HepG2 (cell line): ENCODE measurements around the gene KCND3.

ENCODE experiments used
- MYC ChIP-seq: sonication (generic); formaldehyde crosslinking; IDR thresholded peaks from 2 replicates; pipeline ENCODE4 v1.9.0; 2021; ENCODE audit warnings: missing genetic modification reagents, borderline replicate concordance
- TOE1 ChIP-seq: sonication (generic); formaldehyde crosslinking; IDR thresholded peaks from 2 replicates; pipeline ENCODE4 v1.4.0; 2020; ENCODE audit warnings: mild to moderate bottlenecking, missing genetic modification reagents
- TF ChIP-seq, protein P1 (sequence below): sonication (generic); formaldehyde crosslinking; IDR thresholded peaks from 2 replicates; pipeline ENCODE4 v1.4.0; 2020; ENCODE audit warnings: missing genetic modification reagents

GRCh38 chr1:111734426-111734825, 255.0 kb downstream of the KCND3 start:
- TF ChIP-seq TOE1 (CRISPR knock-in tag) (no peak), MYC (CRISPR knock-in tag) (no peak)
- TF ChIP-seq, protein P1, sequence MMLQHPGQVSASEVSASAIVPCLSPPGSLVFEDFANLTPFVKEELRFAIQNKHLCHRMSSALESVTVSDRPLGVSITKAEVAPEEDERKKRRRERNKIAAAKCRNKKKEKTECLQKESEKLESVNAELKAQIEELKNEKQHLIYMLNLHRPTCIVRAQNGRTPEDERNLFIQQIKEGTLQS = no peak
